Activated CD4-positive, alpha-beta T cell treated with anti-CD3 and anti-CD28 coated beads for 24 hours (primary cell): Measurements from ENCODE around the gene VPS36.
"Not testable (repeated sequence)": the region's sequence is repeated elsewhere in the genome, so short reads cannot be mapped to it uniquely, and the experiment has no call there.

Experiments used
- DNase-seq, 2 donors: peaks; one replicate each; pipeline ENCODE4 v3.0.0-alpha.2; 2020; ENCODE audit warnings: low read depth in 2 of 2

VPS36 gene, protein sequence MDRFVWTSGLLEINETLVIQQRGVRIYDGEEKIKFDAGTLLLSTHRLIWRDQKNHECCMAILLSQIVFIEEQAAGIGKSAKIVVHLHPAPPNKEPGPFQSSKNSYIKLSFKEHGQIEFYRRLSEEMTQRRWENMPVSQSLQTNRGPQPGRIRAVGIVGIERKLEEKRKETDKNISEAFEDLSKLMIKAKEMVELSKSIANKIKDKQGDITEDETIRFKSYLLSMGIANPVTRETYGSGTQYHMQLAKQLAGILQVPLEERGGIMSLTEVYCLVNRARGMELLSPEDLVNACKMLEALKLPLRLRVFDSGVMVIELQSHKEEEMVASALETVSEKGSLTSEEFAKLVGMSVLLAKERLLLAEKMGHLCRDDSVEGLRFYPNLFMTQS

DNA sequence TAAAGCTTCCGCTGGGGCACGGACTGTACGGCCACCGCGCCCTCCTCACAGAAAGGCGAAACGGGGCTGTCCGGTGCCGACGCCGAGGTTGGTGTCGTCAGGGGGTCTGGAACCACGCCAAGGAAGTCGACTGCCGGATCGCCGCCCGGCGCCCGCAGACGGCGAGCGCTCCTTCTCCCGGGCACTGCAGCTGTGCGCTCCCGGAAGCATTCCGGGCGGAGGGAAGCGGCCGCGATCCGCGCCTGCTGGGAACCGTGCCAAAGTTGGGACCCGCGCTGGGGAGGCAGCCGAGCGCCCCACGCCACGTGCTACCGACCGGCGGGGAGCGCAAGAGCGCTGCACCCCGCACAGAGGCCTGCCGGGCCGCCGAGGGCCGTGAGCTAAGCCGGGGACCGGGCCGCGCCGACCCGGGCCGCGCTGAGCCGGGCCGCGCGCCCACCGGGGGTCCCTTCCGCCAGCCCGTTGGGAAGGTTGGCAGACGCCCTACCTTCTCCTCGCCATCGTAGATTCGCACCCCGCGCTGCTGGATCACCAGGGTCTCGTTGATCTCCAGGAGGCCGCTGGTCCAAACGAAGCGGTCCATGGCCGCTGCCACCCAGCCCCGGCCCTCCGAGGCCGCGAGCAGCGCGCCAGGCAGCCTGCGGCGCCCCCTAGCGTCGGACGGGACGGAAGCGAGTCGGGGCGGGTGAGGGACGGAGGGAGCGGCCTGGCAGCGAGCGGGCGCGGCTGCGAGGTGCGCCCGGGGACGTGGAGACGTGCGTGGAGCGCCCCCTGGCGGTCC, at the start of gene VPS36:
VPS36 (minus strand) TSS at position 623 of the 781 bp plus-strand sequence; CDS start at position 583, 40 bp downstream.
- peak; percentile 93 to 95 for DNase-seq

DNA sequence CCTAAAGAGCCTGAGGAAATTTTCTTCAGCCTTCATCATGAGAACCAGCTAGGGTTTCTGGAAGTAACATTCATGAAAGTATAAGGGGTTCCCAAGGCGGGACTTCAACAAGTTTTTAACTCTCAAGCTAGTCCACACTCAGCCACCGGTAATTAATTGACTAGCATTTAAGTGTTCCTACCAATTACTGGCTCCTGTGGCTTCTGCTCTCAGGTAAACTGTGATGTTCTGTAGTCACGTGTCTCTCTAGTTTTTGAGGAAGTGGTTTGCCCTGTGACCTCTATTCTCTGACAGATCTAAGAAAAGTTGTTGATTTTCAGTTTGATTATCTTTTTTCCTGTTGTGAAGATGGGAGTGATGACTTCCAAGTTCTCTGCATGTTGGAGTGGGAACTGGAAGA, 47.5 kb upstream of the VPS36 start:
- DNase-seq, result not testable (repeated sequence)

DNA sequence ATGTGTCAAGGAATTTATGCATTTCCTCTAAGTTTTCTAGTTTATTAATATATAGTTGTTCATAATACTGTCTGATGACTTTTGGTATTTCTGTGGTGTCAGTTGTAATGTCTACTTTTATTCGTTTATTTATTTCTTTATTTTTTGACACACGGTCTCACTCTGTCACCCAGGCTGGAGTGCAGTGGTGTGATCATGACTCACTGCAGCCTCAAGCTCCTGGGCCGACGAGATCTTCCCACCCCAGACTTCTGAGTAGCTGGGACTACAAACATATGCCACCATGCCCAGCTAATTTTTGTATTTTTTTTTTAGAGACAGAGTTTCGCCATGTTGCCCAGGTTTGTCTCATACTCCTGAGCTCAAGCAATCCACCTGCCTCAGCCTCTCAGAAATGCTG, 43.8 kb upstream of the VPS36 start:
- not testable (repeated sequence) for DNase-seq

DNA sequence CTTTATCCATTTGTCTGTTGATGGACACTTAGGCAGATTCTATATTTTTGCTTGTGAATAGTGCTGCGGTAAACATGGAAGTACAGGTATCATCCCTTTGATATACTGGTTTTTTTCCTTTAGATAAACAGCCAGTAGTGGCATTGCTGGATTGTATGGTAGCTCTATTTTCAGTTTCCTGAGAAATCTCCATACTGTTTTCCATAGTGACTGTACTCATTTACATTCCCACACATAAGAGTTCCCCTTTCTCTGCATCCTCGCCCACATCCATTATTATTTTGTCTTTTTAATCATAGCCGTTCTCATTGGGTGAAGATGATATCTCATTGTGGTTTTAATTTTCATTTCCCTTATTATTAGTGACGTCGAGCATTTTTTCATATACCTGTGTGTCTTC, 40.6 kb upstream of the VPS36 start:
- DNase-seq, result not testable (repeated sequence)

DNA sequence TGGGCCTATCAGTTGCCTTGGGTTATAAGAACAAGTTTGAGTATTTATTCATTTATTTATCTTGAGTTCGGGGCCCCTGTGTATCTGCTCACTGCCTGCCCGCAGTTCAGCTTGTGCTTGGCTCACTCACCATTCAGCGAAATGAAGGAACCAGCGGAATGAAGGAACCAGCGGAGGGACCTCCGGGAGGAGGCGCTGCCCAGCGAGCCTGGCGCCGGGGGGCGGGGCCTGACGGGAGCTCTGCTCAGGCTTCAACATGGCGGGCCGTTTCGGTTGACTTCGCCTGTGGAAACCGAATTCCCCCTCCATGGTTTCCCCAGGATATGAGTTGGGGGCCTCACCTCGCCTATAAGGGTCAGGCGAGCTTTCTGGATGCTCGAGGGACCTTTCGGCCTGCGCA, 38.3 kb upstream of the VPS36 start:
- not testable (repeated sequence) for DNase-seq

DNA sequence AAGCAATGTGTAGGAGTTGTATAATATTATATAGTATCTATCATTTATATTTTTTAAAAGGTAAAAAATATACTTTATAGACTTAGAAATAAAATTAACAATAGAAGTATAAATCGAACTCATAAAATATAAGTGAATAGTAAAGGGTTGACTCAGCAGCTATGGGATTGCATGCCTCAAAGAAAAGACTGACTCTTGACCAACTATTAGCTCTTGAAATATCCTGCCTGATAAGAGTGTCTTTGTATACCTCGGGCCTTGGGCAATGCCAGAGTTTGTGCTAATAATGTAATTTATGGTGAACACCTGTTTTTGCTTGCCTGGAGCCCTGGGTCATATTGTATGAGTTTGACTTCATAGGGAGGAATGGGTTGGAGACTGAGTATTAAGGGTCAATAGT, 36.6 kb upstream of the VPS36 start:
- DNase-seq, result not testable (repeated sequence)

DNA sequence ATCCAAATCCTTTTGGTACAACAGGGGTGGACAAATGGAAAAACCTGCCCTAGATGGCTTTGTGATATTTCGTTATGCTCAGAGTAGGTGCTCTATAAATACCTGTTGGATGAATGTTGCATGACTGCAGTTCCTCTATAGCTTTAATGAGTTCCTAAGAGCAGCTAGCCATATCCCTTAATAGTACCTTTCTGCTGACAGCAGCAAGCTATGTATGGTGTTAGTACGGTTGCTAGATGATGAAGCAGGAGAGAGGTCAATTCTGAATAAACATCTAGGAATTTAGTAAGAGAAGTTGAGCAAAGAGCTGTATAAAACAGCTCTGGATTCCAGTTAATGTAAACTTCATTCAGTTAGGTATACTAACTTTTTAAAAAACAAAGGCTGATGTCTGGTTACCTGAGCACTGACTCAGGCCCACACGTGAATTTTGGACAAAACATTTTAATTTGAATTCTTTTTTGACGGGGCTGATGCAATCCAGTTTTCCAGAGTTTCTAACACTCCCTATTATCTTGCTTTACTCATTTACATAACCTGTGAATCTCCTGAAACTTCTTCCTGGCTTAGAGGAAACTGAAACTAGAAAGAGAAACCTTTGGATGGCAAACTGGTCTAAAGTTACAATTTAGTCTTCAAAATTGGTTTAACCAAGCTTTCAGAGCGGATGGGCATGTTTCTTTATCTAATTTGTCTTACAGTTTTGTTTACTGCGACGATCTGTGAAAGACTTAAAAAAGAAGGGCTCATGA, 30.4 kb upstream of the VPS36 start:
- not testable (repeated sequence) for DNase-seq

DNA sequence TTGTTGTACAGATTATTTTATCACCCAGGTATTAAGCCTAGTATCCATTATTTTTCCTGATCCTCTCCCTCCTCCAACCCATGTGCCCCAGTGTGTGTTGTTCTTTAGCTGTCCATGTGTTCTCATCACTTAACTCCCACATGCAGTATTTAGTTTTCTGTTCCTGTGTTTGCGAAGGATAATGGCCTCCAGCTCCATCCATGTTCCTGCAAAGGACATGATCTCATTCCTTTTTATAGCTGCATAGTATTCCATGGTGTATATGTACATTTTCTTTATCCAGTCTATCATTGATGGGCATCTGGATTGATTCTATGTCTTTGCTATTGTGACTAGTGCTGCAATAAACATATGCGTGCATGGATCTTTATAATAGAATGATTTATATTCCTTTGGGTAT, 18.1 kb upstream of the VPS36 start:
- not testable (repeated sequence) for DNase-seq

DNA sequence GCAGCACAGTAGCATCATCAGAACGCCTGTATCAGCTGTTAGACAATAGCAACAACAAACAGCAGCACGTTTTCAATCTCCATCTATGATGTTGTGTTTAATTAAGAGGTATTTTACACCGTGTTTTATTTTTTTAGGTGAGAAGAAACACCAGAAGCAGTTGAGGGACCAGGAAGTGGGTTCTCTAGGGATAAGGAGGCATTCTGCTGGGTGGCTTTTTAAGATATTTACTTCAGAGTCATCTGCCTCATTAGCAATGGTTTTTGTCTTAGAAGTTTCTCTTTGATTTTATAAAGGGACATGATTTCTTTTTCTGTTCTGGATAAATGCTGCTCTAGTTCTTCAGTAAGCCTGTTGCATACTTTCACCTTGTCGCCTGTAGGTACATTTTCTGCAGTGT, 13.1 kb upstream of the VPS36 start:
- no peak for DNase-seq

DNA sequence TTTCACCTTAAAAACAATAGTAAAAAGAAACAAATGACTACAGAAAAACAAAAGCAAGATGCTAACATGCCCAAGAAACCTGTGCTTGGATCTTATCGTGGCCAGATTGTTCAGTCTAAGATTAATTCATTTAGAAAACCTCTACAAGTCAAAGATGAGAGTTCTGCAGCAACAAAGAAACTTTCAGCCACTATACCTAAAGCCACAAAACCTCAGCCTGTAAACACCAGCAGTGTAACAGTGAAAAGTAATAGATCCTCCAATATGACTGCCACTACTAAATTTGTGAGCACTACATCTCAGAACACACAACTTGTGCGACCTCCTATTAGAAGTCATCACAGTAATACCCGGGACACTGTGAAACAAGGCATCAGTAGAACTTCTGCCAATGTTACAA, 10.8 kb upstream of the VPS36 start:
- no peak for DNase-seq

DNA sequence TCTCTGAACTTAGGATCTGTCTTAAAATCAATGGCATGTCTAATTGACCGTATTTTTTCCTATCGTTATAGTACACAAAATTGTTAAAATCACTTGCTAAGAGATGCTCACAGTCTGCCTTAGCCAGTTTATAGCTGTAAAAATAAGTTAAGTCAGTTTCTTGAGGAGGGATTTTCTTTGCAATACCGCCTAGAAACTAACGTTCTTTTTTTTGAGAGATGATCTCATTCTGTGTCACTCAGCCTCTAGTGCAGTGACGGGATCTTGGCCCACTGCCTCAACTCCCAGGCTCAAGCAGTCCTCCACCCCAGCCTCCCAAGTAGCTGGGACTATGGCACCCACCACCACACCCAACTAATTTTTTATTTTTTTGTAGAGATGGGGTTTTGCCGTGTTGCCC, 9.2 kb upstream of the VPS36 start:
- DNase-seq, result no peak

DNA sequence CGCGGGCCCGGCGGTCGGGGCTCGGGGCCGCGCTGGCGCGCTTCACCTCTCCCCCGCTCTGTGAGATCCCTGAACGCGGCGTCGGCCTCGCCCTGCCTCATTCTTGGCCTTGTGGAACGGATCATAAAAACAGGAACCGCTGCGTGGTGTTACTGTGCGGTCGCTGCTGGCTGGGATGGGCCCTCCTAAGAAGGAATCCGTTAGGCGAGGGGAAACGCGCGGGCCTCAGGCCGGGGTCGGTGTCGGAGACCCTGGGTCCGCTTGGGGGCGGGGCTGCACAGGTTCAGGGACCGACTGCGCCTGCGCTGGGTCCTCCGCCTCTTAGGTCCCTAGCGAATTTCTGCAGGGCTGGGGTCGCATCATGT, 5.2 kb upstream of the VPS36 start:
- peak; percentile 63 to 79 for DNase-seq

DNA sequence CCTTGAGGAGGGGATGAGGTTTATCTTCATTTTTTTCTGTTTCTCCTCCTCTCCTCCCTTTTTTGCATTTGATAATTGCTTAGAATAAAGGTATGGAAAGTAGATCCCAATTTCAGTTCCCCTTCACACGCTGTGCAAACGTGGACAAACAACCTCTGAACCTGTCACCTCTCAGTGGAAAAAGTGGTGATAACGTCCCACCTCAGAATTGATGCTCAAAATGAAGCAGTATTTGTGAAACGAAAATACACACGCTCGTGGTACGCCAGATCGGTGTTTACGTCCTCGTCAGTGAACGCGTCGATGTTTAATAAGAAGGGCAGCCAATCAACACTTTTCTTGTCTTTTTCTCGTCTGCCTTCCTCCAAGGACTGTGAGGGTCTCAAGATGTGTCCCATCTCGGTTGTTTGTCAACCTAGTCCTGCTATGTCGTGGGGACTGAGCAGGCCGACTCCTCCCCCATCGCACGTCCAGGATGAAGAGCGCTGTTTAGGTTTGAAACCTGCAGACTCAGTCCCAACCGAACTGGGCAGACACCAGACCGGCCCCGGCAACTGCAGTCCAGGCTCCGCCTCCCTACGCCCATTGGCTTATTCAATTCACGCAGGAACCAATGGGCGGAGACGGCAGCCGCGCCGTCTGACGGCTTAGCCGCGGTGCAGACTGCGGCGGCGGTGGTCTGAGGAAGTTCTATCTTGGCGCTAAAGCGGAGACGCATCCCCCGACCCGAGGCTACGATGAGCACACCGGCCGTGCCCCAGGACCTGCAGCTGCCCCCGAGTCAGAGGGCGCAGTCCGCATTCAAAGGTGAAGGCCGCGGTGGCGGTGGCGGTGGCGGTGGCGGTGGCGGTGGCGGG, 4.6 kb upstream of the VPS36 start, which contains the start of gene CKAP2:
CKAP2 (plus strand) TSS at position 659 of the 857 bp plus-strand sequence; CDS start at position 738, 79 bp downstream.
- peak; percentile 85 to 90 for DNase-seq

DNA sequence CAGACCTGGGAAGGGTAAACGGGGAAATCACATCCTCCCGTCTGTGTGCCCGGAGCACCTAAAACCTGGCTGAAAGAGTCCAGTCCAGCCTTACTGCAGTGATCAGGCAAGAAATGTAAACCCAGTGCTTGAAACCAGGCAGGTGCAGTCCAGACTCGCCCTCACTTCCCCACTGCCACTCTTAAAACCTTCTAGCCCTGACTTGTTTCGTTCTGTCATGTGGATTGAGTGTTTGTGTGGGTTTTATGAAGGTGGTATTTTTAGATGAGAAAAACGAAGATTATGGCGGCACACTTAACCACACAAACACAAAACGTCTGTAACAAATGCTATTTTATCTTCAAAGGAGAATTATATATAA, 4.0 kb upstream of the VPS36 start:
- DNase-seq, result no peak

DNA sequence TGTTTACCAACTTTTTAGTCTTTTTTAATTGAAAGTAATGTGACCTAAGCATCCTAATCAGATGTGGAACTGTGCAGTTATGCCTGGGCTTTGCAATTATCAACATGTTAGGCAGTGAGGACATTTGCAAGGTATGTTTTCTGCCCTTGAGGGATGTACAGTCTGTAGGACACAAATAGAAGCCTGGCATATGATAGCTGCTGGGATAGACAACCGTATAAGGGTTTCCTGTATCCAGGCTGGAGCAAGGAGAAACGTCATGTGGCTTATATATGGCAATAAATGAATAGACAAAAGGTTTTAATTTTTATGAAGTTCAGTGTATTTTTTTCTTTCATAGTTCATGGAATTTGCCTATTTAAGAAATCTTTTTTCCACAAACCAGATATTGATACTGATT, 2.0 kb upstream of the VPS36 start:
- DNase-seq, result no peak

DNA sequence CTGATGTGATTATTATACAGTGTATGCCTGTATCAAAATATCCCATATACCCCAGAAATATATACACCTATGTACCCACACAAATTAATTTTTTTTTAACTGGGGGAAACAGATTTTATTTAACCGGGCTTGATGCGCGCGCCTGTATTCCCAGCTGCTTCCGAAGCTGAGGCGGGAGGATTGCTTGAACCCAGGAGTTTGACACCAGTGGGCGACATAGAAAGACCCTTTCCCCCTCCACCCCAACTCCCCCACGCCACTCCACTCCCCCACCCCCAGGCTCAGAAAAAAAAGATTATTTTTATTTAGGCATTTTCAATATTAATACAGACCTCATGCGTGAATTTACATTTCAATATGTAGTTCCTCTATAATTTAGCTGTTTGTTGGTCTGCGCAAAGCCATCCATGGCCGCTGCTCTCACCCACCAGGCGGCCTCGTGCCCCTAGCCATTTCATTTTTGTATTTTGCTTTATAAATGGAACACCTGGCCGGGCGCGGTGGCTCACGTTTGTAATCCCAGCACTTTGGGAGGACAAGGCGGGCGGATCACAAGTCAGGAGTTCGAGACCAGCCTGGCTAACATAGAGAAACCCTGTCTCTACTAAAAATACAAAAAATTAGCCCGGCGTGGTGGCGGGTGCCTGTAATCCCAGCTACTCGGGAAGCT, 836 bp upstream of the VPS36 start:
- DNase-seq, result no peak

DNA sequence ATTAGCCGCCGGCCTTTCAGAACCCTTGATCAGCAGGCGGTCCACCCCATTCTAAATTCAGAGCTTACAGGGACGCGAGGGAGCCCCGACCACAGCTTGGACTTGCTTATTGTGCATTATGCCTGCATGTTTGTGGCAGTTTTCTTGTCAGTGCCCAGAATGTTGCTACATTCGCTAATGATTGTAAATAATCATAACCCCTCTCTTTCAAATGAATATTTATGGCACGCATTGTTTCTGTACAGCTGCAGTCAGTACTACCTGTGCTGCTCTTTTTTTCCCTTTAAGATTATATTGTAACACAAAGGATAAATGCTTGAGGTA, 321 bp upstream of the VPS36 start:
- DNase-seq, result no peak

DNA sequence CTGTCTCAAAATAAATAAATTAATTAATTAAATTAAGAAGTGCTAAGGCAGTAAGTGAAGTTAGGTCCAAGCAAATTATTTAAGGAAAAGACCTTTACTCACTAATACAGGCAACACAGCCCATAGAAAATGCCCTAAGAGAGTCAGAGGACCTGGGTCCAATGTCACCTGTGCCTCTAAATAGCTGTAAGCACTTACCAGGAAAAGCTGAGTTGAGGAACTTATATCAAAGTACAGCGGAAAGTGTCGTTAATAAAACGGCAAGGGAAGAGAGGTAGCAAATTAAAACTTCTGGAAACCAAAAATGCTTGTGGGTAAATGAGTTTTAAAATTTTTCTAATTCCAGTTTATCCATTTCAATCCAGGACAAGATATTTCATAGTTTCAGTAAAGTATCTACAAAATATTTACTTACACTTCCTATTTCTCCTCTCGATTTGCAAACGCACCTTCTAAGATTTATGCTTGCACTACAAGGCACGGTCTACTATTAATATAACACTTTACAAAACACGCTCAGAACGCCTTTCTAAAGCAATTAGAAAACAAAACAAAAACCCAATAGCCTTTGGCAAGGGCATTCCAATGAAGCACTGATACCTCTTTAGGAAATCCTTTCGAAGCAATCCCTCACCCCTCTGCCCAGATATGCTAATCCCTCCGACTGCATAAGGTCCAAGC, 963 bp downstream of the VPS36 start:
- no peak for DNase-seq

DNA sequence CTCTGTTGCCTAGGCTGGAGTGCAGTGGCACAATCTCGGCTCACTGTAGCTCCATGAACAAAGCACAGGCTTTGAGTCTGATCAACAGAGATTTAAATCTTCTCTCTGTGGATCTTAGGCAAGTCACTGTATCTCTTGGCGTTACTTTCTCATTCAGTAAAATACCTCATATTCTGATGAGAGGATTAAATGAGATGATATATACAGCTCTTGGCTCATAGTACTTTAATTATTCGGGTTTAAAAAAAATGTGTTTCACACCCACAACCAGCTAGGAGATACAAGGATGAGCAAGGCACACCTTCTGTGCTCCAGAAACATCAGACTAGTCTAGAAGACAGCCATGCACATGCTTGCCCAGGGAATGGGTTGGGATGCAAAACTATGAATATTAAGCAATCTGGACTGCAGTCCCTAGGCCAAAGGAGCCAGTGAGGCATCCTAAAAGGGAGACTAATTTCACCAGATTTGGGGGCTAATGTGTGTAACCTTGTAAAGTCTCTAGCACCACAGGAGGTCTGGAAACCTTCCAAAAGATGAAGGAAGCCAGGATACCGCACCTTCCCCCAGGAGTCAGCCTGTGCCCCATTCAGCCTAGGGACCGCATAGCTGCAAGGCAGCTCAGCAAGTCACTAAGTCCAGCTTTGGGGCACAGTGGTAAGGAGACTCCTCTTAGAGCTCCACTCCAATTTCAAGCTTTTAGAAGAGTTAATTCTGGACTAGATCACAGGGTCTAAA, 2.5 kb downstream of the VPS36 start:
- DNase-seq, result no peak

DNA sequence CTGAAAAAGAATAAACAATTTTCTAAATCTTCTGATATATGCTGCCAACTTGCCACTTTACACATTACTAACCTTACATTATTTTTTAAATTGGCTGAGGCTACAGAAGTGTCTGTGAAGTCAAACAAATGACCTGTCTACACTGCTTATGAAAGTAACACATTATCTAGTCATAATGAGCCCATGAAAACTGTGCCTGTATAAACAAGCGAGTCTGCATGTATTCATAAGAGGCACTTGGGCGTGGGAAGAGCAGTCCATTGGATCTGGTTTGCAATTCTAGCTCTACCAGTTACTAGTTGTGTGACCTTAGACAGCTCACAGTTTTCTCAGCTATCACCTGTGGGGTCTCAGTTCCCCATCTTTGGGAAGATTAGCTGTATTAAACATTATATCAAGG, 3.1 kb downstream of the VPS36 start:
- DNase-seq, result no peak
